Activated CD4-positive, alpha-beta memory T cell treated with anti-CD3 and anti-CD28 coated beads for 36 hours (primary cell): ENCODE results near the gene LIMA1. TPM values are rescaled to one million over a fixed set of nuclear protein-coding genes. Genes with fewer than 3 reads are reported as not detected.
A peak's percentile ranks its signal among the peaks of the same experiment; 100 is the strongest.

Source experiments
- CTCF ChIA-PET: fragments of 350-600 bp; sonication (Branson Sonifier 250); formaldehyde crosslinking; loops from one replicate; lab custom pipeline; 2021; ENCODE audit warnings: antibody characterized with exemption, inconsistent platforms; lab: Charles Lee
- POLR2A ChIA-PET: fragments of 350-600 bp; sonication (Branson Sonifier 250); formaldehyde crosslinking; loops from one replicate; lab custom pipeline; 2021; ENCODE audit warnings: antibody characterized with exemption; lab: Charles Lee
- DNase-seq: peaks from one replicate; pipeline ENCODE4 v3.0.0-alpha.2; 2020
- H3K27ac Mint-ChIP-seq: one replicate; pipeline ENCODE4 v1.8.0; 2021; ENCODE audit warnings: mixed read lengths
- H3K27me3 Mint-ChIP-seq: one replicate; pipeline ENCODE4 v1.8.0; 2021; ENCODE audit warnings: mixed read lengths
- H3K36me3 Mint-ChIP-seq: one replicate; pipeline ENCODE4 v1.8.0; 2021; ENCODE audit warnings: mixed read lengths
- H3K4me1 Mint-ChIP-seq: one replicate; pipeline ENCODE4 v1.8.0; 2021; ENCODE audit warnings: low read depth, mixed read lengths
- H3K4me3 Mint-ChIP-seq: one replicate; pipeline ENCODE4 v1.8.0; 2021; ENCODE audit warnings: mild to moderate bottlenecking, mixed read lengths
- H3K9me3 Mint-ChIP-seq: one replicate; pipeline ENCODE4 v1.8.0; 2021; ENCODE audit warnings: mixed read lengths
- intact Hi-C: fragments of 100-400 bp; cut with micrococcal nuclease; formaldehyde crosslinking; loops from one replicate; pipeline ENCODE4 v1.15.1; 2023
- total RNA-seq, 2 experiments: library from RNA; stranded (reverse); gene quantifications; one replicate each; pipeline ENCODE4 v1.2.3, GENCODE V29; 2021

LIMA1 gene
- total RNA-seq, 2 experiments from 2014 or later: 115 to 117 TPM

GRCh38 chr12:50184261-50184660 is 99.1 kb downstream of the LIMA1 start:
- ChIA-PET CTCF (interaction anchor here (0.6 to 2.1 kb wide), 3 partner anchors 9 to 73 kb away, joined by 3 to 8 read pairs (median 5); partner anchors contain the start of gene COX14), POLR2A (no interaction called here)
- peaks cover 52% of the 10 kb centered on the region for H3K4me1 Mint-ChIP-seq
- H3K4me3 Mint-ChIP-seq: no peak overlapping the region
- peaks cover 43% of the 10 kb centered on the region for H3K36me3 Mint-ChIP-seq
- H3K27me3 Mint-ChIP-seq: no peaks in the 10 kb centered on the region
- H3K27ac Mint-ChIP-seq: peak overlapping the region; percentile 67
- H3K9me3 Mint-ChIP-seq: no peaks in the 10 kb centered on the region
- no peak for DNase-seq
- intact Hi-C loops: loop anchor here (10.0 kb wide), 1 partner anchor 221 kb away; the partner anchor contains the start of gene LARP4

GRCh38 chr12:50182461-50182860 is 100.9 kb downstream of the LIMA1 start:
- no peak for DNase-seq
- Mint-ChIP-seq H3K36me3 (peaks cover 44% of the 10 kb centered on the region), H3K4me1 (peaks cover 34% of the 10 kb centered on the region), H3K27ac (no peak overlapping the region), H3K27me3 (no peaks in the 10 kb centered on the region), H3K9me3 (no peaks in the 10 kb centered on the region), H3K4me3 (no peak overlapping the region)
- intact Hi-C loops: loop anchor here (10.0 kb wide), 1 partner anchor 222 kb away; the partner anchor contains the start of gene LARP4
- POLR2A ChIA-PET: no interaction called here
- CTCF ChIA-PET: interaction anchor here (0.6 to 1.7 kb wide), 3 partner anchors 40 to 520 kb away, joined by 3 to 4 read pairs (median 4); no protein-coding TSS in a partner anchor

- no peaks in the 10 kb centered on the region for H3K27me3 Mint-ChIP-seq
- H3K36me3 Mint-ChIP-seq: peaks cover 51% of the 10 kb centered on the region
- H3K4me1 Mint-ChIP-seq: peaks cover 27% of the 10 kb centered on the region
- DNase-seq: no peak
- intact Hi-C loops: loop anchor here (10.0 kb wide), 1 partner anchor 223 kb away; the partner anchor contains the start of gene LARP4
- POLR2A ChIA-PET: no interaction called here
- no peaks in the 10 kb centered on the region for H3K9me3 Mint-ChIP-seq
- no peak overlapping the region for H3K27ac Mint-ChIP-seq
- no peak overlapping the region for H3K4me3 Mint-ChIP-seq
- CTCF ChIA-PET: interaction anchor here (0.5 to 1.5 kb wide), 5 partner anchors 9 to 50 kb away, joined by 3 to 4 read pairs (median 3); no protein-coding TSS in a partner anchor
Observed at GRCh38 chr12:50181691-50182090, 101.6 kb downstream of the LIMA1 start.

GRCh38 chr12:50175716-50176026 is 107.6 kb downstream of the LIMA1 start:
- intact Hi-C loops: loop anchor here (1.0 kb wide), 1 partner anchor 43 kb away; no protein-coding TSS in a partner anchor
- no peak overlapping the region for H3K4me3 Mint-ChIP-seq
- H3K27ac Mint-ChIP-seq: peak overlapping the region; percentile 25
- no peaks in the 10 kb centered on the region for H3K4me1 Mint-ChIP-seq
- POLR2A ChIA-PET: interaction anchor here (1.1 kb wide), 1 partner anchor 9 kb away, joined by 5 read pairs; the partner anchor contains the start of gene CERS5
- no peaks in the 10 kb centered on the region for H3K27me3 Mint-ChIP-seq
- DNase-seq: no peak
- no peaks in the 10 kb centered on the region for H3K9me3 Mint-ChIP-seq
- peaks cover 22% of the 10 kb centered on the region for H3K36me3 Mint-ChIP-seq
- CTCF ChIA-PET: interaction anchor here (0.6 to 3.0 kb wide), 39 partner anchors 8 to 1478 kb away, joined by 3 to 67 read pairs (median 5); partner anchors contain the start of genes CERS5, COX14 and GPD1

- intact Hi-C loops: loop anchor here (1.0 kb wide), 1 partner anchor 43 kb away; no protein-coding TSS in a partner anchor
- DNase-seq: no peak
- H3K4me1 Mint-ChIP-seq: no peaks in the 10 kb centered on the region
- H3K9me3 Mint-ChIP-seq: no peaks in the 10 kb centered on the region
- no peaks in the 10 kb centered on the region for H3K27me3 Mint-ChIP-seq
- ChIA-PET POLR2A (interaction anchor here (1.1 kb wide), 1 partner anchor 8 kb away, joined by 5 read pairs; the partner anchor contains the start of gene CERS5), CTCF (interaction anchor here (0.6 to 3.0 kb wide), 30 partner anchors 8 to 1477 kb away, joined by 3 to 67 read pairs (median 8); partner anchors contain the start of genes CERS5 and COX14)
- peaks cover 21% of the 10 kb centered on the region for H3K36me3 Mint-ChIP-seq
- no peak overlapping the region for H3K4me3 Mint-ChIP-seq
- no peak overlapping the region for H3K27ac Mint-ChIP-seq
Observed at GRCh38 chr12:50174971-50175715, 108.2 kb downstream of the LIMA1 start.

- peak within 1 kb of the TSS; percentile 84 for H3K4me3 Mint-ChIP-seq
- H3K36me3 Mint-ChIP-seq: peaks cover 9% of the 10 kb centered on the region
- DNase-seq: peak; percentile 99
- peak within 1 kb of the TSS; percentile 94 for H3K27ac Mint-ChIP-seq
- no peaks in the 10 kb centered on the region for H3K9me3 Mint-ChIP-seq
- no peaks in the 10 kb centered on the region for H3K27me3 Mint-ChIP-seq
- intact Hi-C loops: loop anchor here (1.0 kb wide), 3 partner anchors 20 to 82 kb away; partner anchors contain the start of genes COX14 and SMARCD1
- CTCF ChIA-PET: interaction anchor here (1.0 to 3.3 kb wide), 12 partner anchors 9 to 200 kb away, joined by 3 to 30 read pairs (median 5); partner anchors contain the start of genes COX14 and SMARCD1
- peaks cover 28% of the 10 kb centered on the region for H3K4me1 Mint-ChIP-seq
- POLR2A ChIA-PET: interaction anchor here (0.5 to 3.0 kb wide), 12 partner anchors 9 to 282 kb away, joined by 3 to 34 read pairs (median 4); partner anchors contain the start of genes COX14, RACGAP1 and SMARCD1
Observed at GRCh38 chr12:50167049-50167828, 116.1 kb downstream of the LIMA1 start, which contains the start of gene CERS5. Gene CERS5, minus strand, starts transcription at chr12:50167369. Its CDS starts 72 bp downstream, at chr12:50167297.

- peaks cover 9% of the 10 kb centered on the region for H3K36me3 Mint-ChIP-seq
- H3K4me1 Mint-ChIP-seq: peaks cover 29% of the 10 kb centered on the region
- H3K27me3 Mint-ChIP-seq: no peaks in the 10 kb centered on the region
- intact Hi-C loops: loop anchor here (1.0 kb wide), 3 partner anchors 21 to 81 kb away; partner anchors contain the start of genes COX14 and SMARCD1
- ChIA-PET POLR2A (interaction anchor here (0.6 to 3.0 kb wide), 10 partner anchors 9 to 283 kb away, joined by 3 to 34 read pairs (median 4); partner anchors contain the start of genes COX14 and SMARCD1), CTCF (interaction anchor here (0.8 to 3.3 kb wide), 12 partner anchors 9 to 200 kb away, joined by 3 to 30 read pairs (median 5); partner anchors contain the start of genes COX14 and SMARCD1)
- peak overlapping the region; percentile 84 for H3K4me3 Mint-ChIP-seq
- H3K9me3 Mint-ChIP-seq: no peaks in the 10 kb centered on the region
- DNase-seq: peak; percentile 83
- H3K27ac Mint-ChIP-seq: peak overlapping the region; percentile 94
Observed at GRCh38 chr12:50166799-50167048, 116.6 kb downstream of the LIMA1 start.

GRCh38 chr12:50164963-50165362 is 118.4 kb downstream of the LIMA1 start:
- H3K4me1 Mint-ChIP-seq: peaks cover 40% of the 10 kb centered on the region
- no peaks in the 10 kb centered on the region for H3K27me3 Mint-ChIP-seq
- POLR2A ChIA-PET: interaction anchor here (3.0 kb wide), 1 partner anchor 53 kb away, joined by 34 read pairs; the partner anchor contains the start of gene COX14
- H3K4me3 Mint-ChIP-seq: peak overlapping the region; percentile 0
- CTCF ChIA-PET: interaction anchor here (1.2 to 3.3 kb wide), 2 partner anchors 11 to 33 kb away, joined by 3 to 30 read pairs; no protein-coding TSS in a partner anchor
- intact Hi-C loops: no loop called here
- no peaks in the 10 kb centered on the region for H3K9me3 Mint-ChIP-seq
- peaks cover 11% of the 10 kb centered on the region for H3K36me3 Mint-ChIP-seq
- DNase-seq: no peak
- H3K27ac Mint-ChIP-seq: no peak overlapping the region

- peaks cover 49% of the 10 kb centered on the region for H3K4me1 Mint-ChIP-seq
- DNase-seq: no peak
- ChIA-PET POLR2A (no interaction called here), CTCF (interaction anchor here (1.0 kb wide), 1 partner anchor 93 kb away, joined by 4 read pairs; no protein-coding TSS in a partner anchor)
- H3K36me3 Mint-ChIP-seq: peaks cover 18% of the 10 kb centered on the region
- H3K27ac Mint-ChIP-seq: no peak overlapping the region
- H3K4me3 Mint-ChIP-seq: no peak overlapping the region
- intact Hi-C loops: no loop called here
- H3K27me3 Mint-ChIP-seq: no peaks in the 10 kb centered on the region
- H3K9me3 Mint-ChIP-seq: no peaks in the 10 kb centered on the region
Observed at GRCh38 chr12:50162230-50162629, 121.1 kb downstream of the LIMA1 start.

GRCh38 chr12:50160643-50161042 is 122.7 kb downstream of the LIMA1 start:
- H3K36me3 Mint-ChIP-seq: peaks cover 15% of the 10 kb centered on the region
- H3K9me3 Mint-ChIP-seq: no peaks in the 10 kb centered on the region
- CTCF ChIA-PET: interaction anchor here (0.9 to 1.2 kb wide), 2 partner anchors 15 to 86 kb away, joined by 3 read pairs; no protein-coding TSS in a partner anchor
- POLR2A ChIA-PET: no interaction called here
- peaks cover 50% of the 10 kb centered on the region for H3K4me1 Mint-ChIP-seq
- intact Hi-C loops: no loop called here
- no peaks in the 10 kb centered on the region for H3K27me3 Mint-ChIP-seq
- H3K27ac Mint-ChIP-seq: no peak overlapping the region
- DNase-seq: no peak
- no peak overlapping the region for H3K4me3 Mint-ChIP-seq

- no peak for DNase-seq
- Mint-ChIP-seq H3K36me3 (peaks cover 13% of the 10 kb centered on the region), H3K4me3 (no peak overlapping the region), H3K9me3 (no peaks in the 10 kb centered on the region), H3K27me3 (no peaks in the 10 kb centered on the region), H3K27ac (peak overlapping the region; percentile 64), H3K4me1 (peaks cover 34% of the 10 kb centered on the region)
- ChIA-PET CTCF (interaction anchor here (0.6 to 2.5 kb wide), 5 partner anchors 19 to 69 kb away, joined by 4 to 13 read pairs (median 7); partner anchors contain the start of gene COX14), POLR2A (interaction anchor here (1.8 kb wide), 1 partner anchor 9 kb away, joined by 14 read pairs; the partner anchor contains the start of gene CERS5)
- intact Hi-C loops: no loop called here
Observed at GRCh38 chr12:50157259-50157658, 126.1 kb downstream of the LIMA1 start.
